Brain pericyte (primary cell): ENCODE measurements around the gene ZSWIM4.
"Not testable (repeated sequence)": the region's sequence is repeated elsewhere in the genome, so short reads cannot be mapped to it uniquely, and the experiment has no call there.

Experiments used
- DNase-seq: peaks from one replicate; pipeline ENCODE4 v3.0.0-alpha.2; 2012; ENCODE audit warnings: low read depth, low spot score

The ZSWIM4 gene

GRCh38 chr19:13778398-13778797, 16.8 kb upstream of the ZSWIM4 start:
- no peak for DNase-seq

GRCh38 chr19:13778847-13779246, 16.4 kb upstream of the ZSWIM4 start:
- no peak for DNase-seq

GRCh38 chr19:13779794-13780193, 15.4 kb upstream of the ZSWIM4 start:
- not testable (repeated sequence) for DNase-seq

- no peak for DNase-seq
Observed at GRCh38 chr19:13781547-13781946, 13.7 kb upstream of the ZSWIM4 start.

- DNase-seq: no peak
Observed at GRCh38 chr19:13782537-13782936, 12.7 kb upstream of the ZSWIM4 start.

- DNase-seq: no peak
Observed at GRCh38 chr19:13783565-13784500, 11.4 kb upstream of the ZSWIM4 start.

- DNase-seq: no peak
Observed at GRCh38 chr19:13784731-13785452, 10.4 kb upstream of the ZSWIM4 start.

GRCh38 chr19:13788991-13789390, 6.3 kb upstream of the ZSWIM4 start:
- no peak for DNase-seq

GRCh38 chr19:13790354-13790753, 4.9 kb upstream of the ZSWIM4 start:
- DNase-seq: no peak

GRCh38 chr19:13793317-13793716, 1.9 kb upstream of the ZSWIM4 start:
- not testable (repeated sequence) for DNase-seq

GRCh38 chr19:13794398-13794756, 866 bp upstream of the ZSWIM4 start:
- no peak for DNase-seq

GRCh38 chr19:13795595-13796300, 505 bp downstream of the ZSWIM4 start:
- no peak for DNase-seq

- DNase-seq: no peak
Observed at GRCh38 chr19:13796301-13797057, 1.2 kb downstream of the ZSWIM4 start.

- DNase-seq: no peak
Observed at GRCh38 chr19:13797058-13797440, 1.8 kb downstream of the ZSWIM4 start.

- no peak for DNase-seq
Observed at GRCh38 chr19:13797870-13798269, 2.6 kb downstream of the ZSWIM4 start.

GRCh38 chr19:13799669-13800068, 4.4 kb downstream of the ZSWIM4 start:
- DNase-seq: no peak

- no peak for DNase-seq
Observed at GRCh38 chr19:13803038-13803437, 7.8 kb downstream of the ZSWIM4 start.

- DNase-seq: no peak
Observed at GRCh38 chr19:13804830-13805683, 9.8 kb downstream of the ZSWIM4 start.

GRCh38 chr19:13806728-13807127, 11.5 kb downstream of the ZSWIM4 start:
- no peak for DNase-seq

GRCh38 chr19:13807421-13808021, 12.3 kb downstream of the ZSWIM4 start:
- no peak for DNase-seq
